SJSA1 (cell line): Measurements from ENCODE around the gene KPNA3. TPM values are rescaled to one million over a fixed set of nuclear protein-coding genes. Genes with fewer than 3 reads are reported as not detected.

Source experiments
- DNase-seq, 2 experiments: peaks; one replicate each; pipeline ENCODE4 v3.0.0-alpha.2; 2015 to 2020; ENCODE audit warnings: low spot score in 2 of 2, low read depth in 1 of 2
- H3K27ac ChIP-seq: fragments of 250-450 bp; sonication (Bioruptor Pico); 2 replicates; pipeline ENCODE4 v1.5.1; 2020; ENCODE audit warnings: mild to moderate bottlenecking, moderate library complexity
- H3K27me3 ChIP-seq: fragments of 250-450 bp; sonication (Bioruptor Pico); replicated peaks from 2 replicates; pipeline ENCODE4 v1.5.1; 2020; ENCODE audit warnings: mild to moderate bottlenecking, moderate library complexity
- H3K36me3 ChIP-seq: fragments of 250-450 bp; sonication (Bioruptor Pico); 2 replicates; pipeline ENCODE4 v1.5.1; 2020; ENCODE audit warnings: mild to moderate bottlenecking
- H3K4me1 ChIP-seq: fragments of 250-450 bp; sonication (Bioruptor Pico); replicated peaks from 2 replicates; pipeline ENCODE4 v1.6.1; 2021; ENCODE audit warnings: mild to moderate bottlenecking
- H3K4me3 ChIP-seq: fragments of 250-450 bp; sonication (Bioruptor Pico); 2 replicates; pipeline ENCODE4 v1.5.1; 2020; ENCODE audit warnings: mild to moderate bottlenecking
- H3K9me3 ChIP-seq: fragments of 250-450 bp; sonication (Bioruptor Pico); replicated peaks from 2 replicates; pipeline ENCODE4 v1.5.1; 2020; ENCODE audit warnings: mild to moderate bottlenecking
- total RNA-seq: library from RNA; depleted of rRNA; stranded (reverse); fragments of >200 nt; shearing (Covaris generic); gene quantifications from 2 replicates; pipeline ENCODE4 v1.2.3, GENCODE V29; 2014

KPNA3 gene
- total RNA-seq, 1 experiment from 2014 or later: 41.1 TPM

GRCh38 chr13:49693877-49694276, 98.6 kb downstream of the KPNA3 start:
- DNase-seq: no peak
- H3K4me3 ChIP-seq: no peak overlapping the region
- H3K27ac ChIP-seq: no peak overlapping the region
- peaks cover 6% of the 10 kb centered on the region for H3K4me1 ChIP-seq
- peaks cover 3% of the 10 kb centered on the region; the same call in 1 of the 2 replicates for H3K36me3 ChIP-seq
- no peaks in the 10 kb centered on the region for H3K9me3 ChIP-seq
- no peaks in the 10 kb centered on the region for H3K27me3 ChIP-seq

DNA sequence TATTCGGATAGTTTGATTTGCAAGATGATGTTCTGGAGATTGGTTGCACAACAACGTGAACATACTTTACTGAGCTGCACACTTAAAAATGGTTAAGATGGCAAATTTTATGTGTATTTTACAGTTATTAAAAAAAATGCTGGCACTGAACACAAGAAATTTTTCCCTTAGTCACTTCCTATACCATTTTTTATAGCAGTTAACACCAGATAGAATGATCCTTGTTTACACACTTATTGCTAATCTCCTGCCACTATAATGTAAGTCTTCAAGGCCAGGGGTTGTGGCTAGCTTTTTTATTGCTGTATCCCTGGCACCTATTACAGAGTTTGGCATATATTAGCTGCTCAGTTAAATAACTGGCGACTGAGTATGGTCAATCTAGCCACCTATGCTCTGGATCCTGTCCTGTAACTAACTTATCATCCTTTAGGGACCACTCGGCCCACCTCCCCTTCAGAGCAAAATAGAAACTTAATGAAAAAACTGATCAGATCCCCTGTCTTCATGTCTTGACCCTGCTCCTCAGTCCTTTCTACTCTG, 99.2 kb downstream of the KPNA3 start:
- Histone ChIP-seq H3K27me3 (no peaks in the 10 kb centered on the region), H3K4me3 (no peak overlapping the region), H3K9me3 (no peaks in the 10 kb centered on the region), H3K27ac (no peak overlapping the region), H3K36me3 (peaks cover 4% of the 10 kb centered on the region; the same call in 1 of the 2 replicates), H3K4me1 (peaks cover 6% of the 10 kb centered on the region)
- no peak for DNase-seq

DNA sequence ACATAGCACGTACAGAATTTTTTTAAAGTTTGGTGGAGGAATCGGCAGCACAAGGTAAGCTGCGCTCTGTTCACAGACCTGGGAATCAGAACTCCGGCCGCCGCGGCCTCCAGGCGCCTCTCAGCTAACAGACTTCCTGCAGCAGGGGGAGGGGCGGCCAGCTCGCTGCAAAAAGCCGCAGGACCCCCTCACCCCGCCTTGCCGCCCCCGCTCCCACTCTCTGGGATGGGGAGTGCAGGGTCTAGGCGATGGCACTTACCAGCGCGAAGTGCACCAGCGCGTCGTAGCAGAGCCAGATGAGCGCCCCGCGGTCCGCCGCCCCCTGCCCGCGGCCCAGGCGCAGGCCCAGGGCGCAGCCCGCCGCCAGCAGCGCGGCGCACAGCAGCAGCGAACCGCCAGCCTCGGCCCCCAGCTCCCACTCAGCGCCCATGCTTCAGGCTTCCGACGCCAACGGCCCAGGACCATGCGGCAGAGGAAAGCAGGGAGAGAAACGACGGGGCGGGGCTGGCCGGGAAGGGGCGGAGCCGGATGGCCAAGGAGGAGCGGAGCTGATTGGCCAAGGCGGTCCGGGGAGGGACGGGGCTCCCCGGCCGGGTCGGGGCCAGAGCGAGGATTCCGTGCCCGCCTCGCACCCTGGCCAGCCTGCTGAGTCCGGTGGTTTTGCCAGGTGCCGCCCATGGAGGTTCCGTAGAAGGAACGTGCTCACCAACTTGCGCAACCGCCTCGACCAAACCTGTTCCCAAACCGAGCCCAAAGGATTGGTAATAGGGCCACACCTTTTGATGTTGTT, 101.3 kb downstream of the KPNA3 start, which contains the start of gene EBPL:
Gene EBPL, minus strand, starts transcription at position 492 of the 790 bp plus-strand sequence. Its CDS starts 62 bp downstream, at position 430.
- Histone ChIP-seq H3K27ac (peak within 1 kb of the TSS; percentile 27; the same call in 1 of the 2 replicates), H3K9me3 (no peaks in the 10 kb centered on the region), H3K27me3 (no peaks in the 10 kb centered on the region), H3K36me3 (peaks cover 10% of the 10 kb centered on the region), H3K4me3 (peak within 1 kb of the TSS; percentile 58), H3K4me1 (peaks cover 6% of the 10 kb centered on the region)
- peak; percentile 81 to 93 for DNase-seq

GRCh38 chr13:49690133-49690994, 102.1 kb downstream of the KPNA3 start:
- peak in 1 of 2 experiments; percentile 54 for DNase-seq

GRCh38 chr13:49683489-49683888, 109.0 kb downstream of the KPNA3 start:
- no peak for DNase-seq
- H3K4me1 ChIP-seq: peaks cover 5% of the 10 kb centered on the region; the same call in 1 of the 2 replicates
- no peaks in the 10 kb centered on the region for H3K27me3 ChIP-seq
- no peak overlapping the region for H3K4me3 ChIP-seq
- no peak overlapping the region for H3K27ac ChIP-seq
- H3K9me3 ChIP-seq: no peaks in the 10 kb centered on the region
- H3K36me3 ChIP-seq: peaks cover 7% of the 10 kb centered on the region; the same call in 1 of the 2 replicates

More at GRCh38 chr13:49690133-49690994, 102.1 kb downstream of the KPNA3 start:
- H3K4me1 ChIP-seq: peaks cover 6% of the 10 kb centered on the region
- H3K27me3 ChIP-seq: no peaks in the 10 kb centered on the region
- H3K9me3 ChIP-seq: no peaks in the 10 kb centered on the region
- peak overlapping the region; percentile 58 for H3K4me3 ChIP-seq
- peaks cover 10% of the 10 kb centered on the region for H3K36me3 ChIP-seq
- no peak overlapping the region for H3K27ac ChIP-seq

DNA sequence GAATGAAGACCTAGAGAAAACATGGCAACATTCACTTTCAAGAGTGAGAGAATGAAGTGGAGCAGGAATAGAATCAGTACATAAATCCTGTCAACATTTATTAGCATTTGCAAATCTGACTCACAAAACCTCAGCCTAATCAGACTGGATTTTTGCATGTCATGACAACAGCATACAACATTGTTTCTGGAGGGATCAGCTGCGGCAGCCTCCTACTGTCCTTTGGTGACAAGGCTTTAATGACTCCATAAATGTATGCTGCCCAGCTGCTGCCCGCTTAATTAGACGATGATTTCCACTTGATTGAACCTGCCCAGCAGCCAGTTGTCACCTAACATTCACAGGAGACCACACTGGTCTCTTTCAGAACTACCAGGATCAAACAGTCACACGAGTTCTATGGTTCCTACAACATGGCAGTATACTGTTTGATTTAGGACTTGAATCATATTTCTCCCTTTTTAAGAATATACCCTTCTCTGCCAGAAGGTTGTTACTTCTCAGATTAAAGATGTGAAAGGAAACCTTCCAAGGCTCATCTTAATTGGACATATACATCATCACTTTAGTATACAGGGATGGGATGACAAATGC, 110.5 kb downstream of the KPNA3 start:
- H3K27me3 ChIP-seq: no peaks in the 10 kb centered on the region
- H3K36me3 ChIP-seq: peaks cover 9% of the 10 kb centered on the region
- no peaks in the 10 kb centered on the region for H3K9me3 ChIP-seq
- H3K4me1 ChIP-seq: peaks cover 5% of the 10 kb centered on the region; the same call in 1 of the 2 replicates
- H3K27ac ChIP-seq: no peak overlapping the region
- DNase-seq: no peak
- no peak overlapping the region for H3K4me3 ChIP-seq

GRCh38 chr13:49679246-49679645, 113.2 kb downstream of the KPNA3 start:
- Histone ChIP-seq H3K27me3 (no peaks in the 10 kb centered on the region), H3K27ac (no peak overlapping the region), H3K36me3 (peaks cover 14% of the 10 kb centered on the region), H3K4me3 (no peak overlapping the region), H3K4me1 (peaks cover 5% of the 10 kb centered on the region; the same call in 1 of the 2 replicates), H3K9me3 (no peaks in the 10 kb centered on the region)
- no peak for DNase-seq

DNA sequence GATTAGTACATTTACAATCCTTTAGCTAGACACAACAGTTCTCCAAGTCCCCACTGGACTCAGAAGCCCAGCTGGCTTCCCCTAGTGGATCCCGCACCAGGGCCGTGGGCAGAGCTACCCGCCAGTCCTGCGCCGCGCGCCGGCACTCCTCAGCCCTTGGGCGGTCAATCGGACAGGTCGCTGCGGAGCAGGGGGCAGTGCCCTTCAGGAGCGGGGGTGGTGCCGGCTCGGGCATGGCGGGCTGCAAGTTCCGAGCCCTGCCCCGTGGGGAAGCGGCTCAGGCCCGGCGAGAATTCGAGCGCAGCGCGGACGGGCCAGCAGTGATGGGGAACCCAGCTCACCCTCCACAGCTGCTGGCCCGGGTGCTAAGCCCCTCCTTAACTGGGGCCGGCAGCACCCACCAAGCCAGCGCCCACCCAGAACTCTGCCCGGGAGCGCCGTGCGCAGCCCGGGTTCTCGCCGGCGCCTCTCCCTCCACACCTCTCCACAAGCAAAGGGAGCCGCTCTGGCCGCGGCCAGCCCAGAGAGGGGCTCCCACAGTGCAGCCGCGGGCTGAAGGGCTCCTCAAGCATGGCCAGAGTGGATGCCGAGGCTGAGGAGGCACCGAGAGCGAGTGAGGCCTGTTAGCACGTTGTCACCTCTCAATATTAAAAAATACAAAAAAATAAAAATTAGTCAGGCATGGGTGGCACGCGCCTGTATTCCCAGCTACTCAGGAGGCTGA, 114.1 kb downstream of the KPNA3 start:
- Histone ChIP-seq H3K27me3 (no peaks in the 10 kb centered on the region), H3K36me3 (peaks cover 14% of the 10 kb centered on the region), H3K4me3 (no peak overlapping the region), H3K27ac (no peak overlapping the region), H3K4me1 (peaks cover 5% of the 10 kb centered on the region; the same call in 1 of the 2 replicates), H3K9me3 (no peaks in the 10 kb centered on the region)
- DNase-seq: no peak

- no peaks in the 10 kb centered on the region for H3K27me3 ChIP-seq
- H3K9me3 ChIP-seq: no peaks in the 10 kb centered on the region
- no peak overlapping the region for H3K4me3 ChIP-seq
- DNase-seq: no peak
- H3K36me3 ChIP-seq: peaks cover 14% of the 10 kb centered on the region
- no peak overlapping the region for H3K27ac ChIP-seq
- H3K4me1 ChIP-seq: peaks cover under 1% of the 10 kb centered on the region; the same call in 1 of the 2 replicates
Measured at GRCh38 chr13:49676581-49677298, 115.7 kb downstream of the KPNA3 start.

DNA sequence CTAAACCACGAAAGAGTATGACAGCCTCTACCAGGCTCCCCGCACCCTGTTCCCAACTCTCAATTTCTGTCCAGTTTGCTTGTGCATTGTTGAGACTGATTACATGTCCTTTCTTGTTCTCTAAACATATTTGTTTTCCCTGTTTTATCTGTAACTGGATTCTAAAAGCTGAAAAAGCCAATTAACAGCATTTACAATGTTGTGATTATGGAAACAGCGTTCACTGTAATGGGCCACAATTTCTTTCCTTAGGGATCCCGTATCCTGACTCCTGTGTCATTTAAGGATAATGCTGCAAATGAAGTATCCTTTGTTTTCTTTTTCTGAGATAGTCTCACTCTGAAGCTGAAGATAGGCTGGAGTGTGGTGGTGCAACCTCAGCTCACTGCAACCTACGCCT, 121.7 kb downstream of the KPNA3 start:
- Histone ChIP-seq H3K36me3 (peaks cover 13% of the 10 kb centered on the region; the same call in 1 of the 2 replicates), H3K9me3 (no peaks in the 10 kb centered on the region), H3K4me1 (no peaks in the 10 kb centered on the region), H3K4me3 (no peak overlapping the region), H3K27ac (no peak overlapping the region), H3K27me3 (no peaks in the 10 kb centered on the region)
- DNase-seq: no peak

GRCh38 chr13:49669735-49670309, 122.7 kb downstream of the KPNA3 start:
- Histone ChIP-seq H3K4me3 (no peak overlapping the region), H3K36me3 (peaks cover 8% of the 10 kb centered on the region; the same call in 1 of the 2 replicates), H3K4me1 (no peaks in the 10 kb centered on the region), H3K9me3 (no peaks in the 10 kb centered on the region), H3K27ac (no peak overlapping the region), H3K27me3 (no peaks in the 10 kb centered on the region)
- peak; percentile 58 to 68 for DNase-seq

DNA sequence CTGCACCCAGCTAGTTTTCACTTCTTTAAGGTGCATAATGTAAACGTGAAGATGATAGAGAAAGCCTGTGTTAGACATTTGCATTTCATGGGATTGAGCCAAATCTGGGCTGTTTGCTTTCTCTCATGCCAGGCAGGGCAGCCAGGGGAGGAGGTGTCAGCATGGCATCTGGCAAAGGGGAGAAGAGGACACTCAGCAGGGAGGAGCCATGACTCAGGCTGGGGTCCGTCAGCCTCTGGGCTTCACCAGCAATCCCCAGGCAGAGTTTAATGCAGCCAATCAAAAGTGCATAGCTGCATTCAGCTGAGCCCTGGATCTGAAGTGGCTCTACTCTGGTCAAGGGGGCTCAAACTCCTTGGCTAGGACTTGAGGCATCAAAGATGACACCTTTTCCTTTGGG, 124.7 kb downstream of the KPNA3 start:
- Histone ChIP-seq H3K4me1 (no peaks in the 10 kb centered on the region), H3K27ac (no peak overlapping the region), H3K9me3 (no peaks in the 10 kb centered on the region), H3K27me3 (no peaks in the 10 kb centered on the region), H3K4me3 (no peak overlapping the region), H3K36me3 (peaks cover 11% of the 10 kb centered on the region)
- no peak for DNase-seq
